Measurements from ENCODE around the gene KLRC1.

DNA sequence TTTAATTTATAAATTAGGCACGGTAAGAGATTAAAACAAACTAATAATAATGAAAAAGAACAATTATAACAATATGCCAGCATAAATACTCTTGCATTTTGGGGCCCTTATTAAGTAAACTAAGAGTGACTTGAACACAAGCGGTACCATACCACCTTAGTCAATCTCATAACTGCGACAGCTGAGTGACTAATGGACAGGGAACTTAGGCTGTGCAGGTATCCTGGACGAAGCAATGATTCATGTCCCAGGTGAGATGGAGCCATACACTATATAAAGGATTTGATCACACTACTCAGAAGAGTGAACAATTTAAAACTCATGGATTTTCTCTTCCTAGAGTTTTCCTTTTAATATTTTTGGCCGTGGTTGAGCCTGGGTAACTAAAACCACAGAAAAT lies 47.9 kb downstream of the KLRC1 start:
- TF ChIP-seq, protein P1, sequence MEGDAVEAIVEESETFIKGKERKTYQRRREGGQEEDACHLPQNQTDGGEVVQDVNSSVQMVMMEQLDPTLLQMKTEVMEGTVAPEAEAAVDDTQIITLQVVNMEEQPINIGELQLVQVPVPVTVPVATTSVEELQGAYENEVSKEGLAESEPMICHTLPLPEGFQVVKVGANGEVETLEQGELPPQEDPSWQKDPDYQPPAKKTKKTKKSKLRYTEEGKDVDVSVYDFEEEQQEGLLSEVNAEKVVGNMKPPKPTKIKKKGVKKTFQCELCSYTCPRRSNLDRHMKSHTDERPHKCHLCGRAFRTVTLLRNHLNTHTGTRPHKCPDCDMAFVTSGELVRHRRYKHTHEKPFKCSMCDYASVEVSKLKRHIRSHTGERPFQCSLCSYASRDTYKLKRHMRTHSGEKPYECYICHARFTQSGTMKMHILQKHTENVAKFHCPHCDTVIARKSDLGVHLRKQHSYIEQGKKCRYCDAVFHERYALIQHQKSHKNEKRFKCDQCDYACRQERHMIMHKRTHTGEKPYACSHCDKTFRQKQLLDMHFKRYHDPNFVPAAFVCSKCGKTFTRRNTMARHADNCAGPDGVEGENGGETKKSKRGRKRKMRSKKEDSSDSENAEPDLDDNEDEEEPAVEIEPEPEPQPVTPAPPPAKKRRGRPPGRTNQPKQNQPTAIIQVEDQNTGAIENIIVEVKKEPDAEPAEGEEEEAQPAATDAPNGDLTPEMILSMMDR (IDR thresholded peaks at IDR 0.05; ENCODE audit: poor library complexity, severe bottlenecking), result no peak
- no peak for TF ChIP-seq SMC3 (conservative IDR thresholded peaks at IDR 0.05; ENCODE audit: poor library complexity)
- TF ChIP-seq, protein P2, sequence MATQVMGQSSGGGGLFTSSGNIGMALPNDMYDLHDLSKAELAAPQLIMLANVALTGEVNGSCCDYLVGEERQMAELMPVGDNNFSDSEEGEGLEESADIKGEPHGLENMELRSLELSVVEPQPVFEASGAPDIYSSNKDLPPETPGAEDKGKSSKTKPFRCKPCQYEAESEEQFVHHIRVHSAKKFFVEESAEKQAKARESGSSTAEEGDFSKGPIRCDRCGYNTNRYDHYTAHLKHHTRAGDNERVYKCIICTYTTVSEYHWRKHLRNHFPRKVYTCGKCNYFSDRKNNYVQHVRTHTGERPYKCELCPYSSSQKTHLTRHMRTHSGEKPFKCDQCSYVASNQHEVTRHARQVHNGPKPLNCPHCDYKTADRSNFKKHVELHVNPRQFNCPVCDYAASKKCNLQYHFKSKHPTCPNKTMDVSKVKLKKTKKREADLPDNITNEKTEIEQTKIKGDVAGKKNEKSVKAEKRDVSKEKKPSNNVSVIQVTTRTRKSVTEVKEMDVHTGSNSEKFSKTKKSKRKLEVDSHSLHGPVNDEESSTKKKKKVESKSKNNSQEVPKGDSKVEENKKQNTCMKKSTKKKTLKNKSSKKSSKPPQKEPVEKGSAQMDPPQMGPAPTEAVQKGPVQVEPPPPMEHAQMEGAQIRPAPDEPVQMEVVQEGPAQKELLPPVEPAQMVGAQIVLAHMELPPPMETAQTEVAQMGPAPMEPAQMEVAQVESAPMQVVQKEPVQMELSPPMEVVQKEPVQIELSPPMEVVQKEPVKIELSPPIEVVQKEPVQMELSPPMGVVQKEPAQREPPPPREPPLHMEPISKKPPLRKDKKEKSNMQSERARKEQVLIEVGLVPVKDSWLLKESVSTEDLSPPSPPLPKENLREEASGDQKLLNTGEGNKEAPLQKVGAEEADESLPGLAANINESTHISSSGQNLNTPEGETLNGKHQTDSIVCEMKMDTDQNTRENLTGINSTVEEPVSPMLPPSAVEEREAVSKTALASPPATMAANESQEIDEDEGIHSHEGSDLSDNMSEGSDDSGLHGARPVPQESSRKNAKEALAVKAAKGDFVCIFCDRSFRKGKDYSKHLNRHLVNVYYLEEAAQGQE (IDR thresholded peaks at IDR 0.05; ENCODE audit: borderline replicate concordance), result no peak
- TF ChIP-seq TAF1 (IDR thresholded peaks at IDR 0.05; ENCODE audit: low read depth), result no peak

All from neural cell (in vitro differentiated cells).